Measurements from ENCODE around the gene SGCD. TPM values are rescaled to one million over a fixed set of nuclear protein-coding genes. Genes with fewer than 3 reads are reported as not detected.

Gene SGCD
- total and polyA plus RNA-seq, 2 experiments from 2014 or later: 0.77 to 1.3 TPM

- Histone ChIP-seq H3K9me3 (ENCODE audit: low read depth) (no peaks in the 10 kb centered on the region), H3K27me3 (no peaks in the 10 kb centered on the region), H3K27ac (no peak overlapping the region), H3K4me1 (ENCODE audit: low read depth) (peaks cover 6% of the 10 kb centered on the region), H3K4me3 (no peak overlapping the region), H3K36me3 (no peaks in the 10 kb centered on the region)
- DNase-seq (ENCODE audit: low read depth in 1 of 2, low spot score in 1 of 2): no peak
- TF ChIP-seq CTCF (IDR thresholded peaks at IDR 0.05; ENCODE audit: low read depth, low read length): no peak
Observed at GRCh38 chr5:156798201-156798600, 471.2 kb downstream of the SGCD start.

GRCh38 chr5:156799171-156799570 is 472.2 kb downstream of the SGCD start:
- no peak for TF ChIP-seq CTCF (IDR thresholded peaks at IDR 0.05; ENCODE audit: low read depth, low read length)
- no peak for DNase-seq (ENCODE audit: low read depth in 1 of 2, low spot score in 1 of 2)
- H3K4me3 ChIP-seq: no peak overlapping the region
- H3K27ac ChIP-seq: no peak overlapping the region
- H3K36me3 ChIP-seq: no peaks in the 10 kb centered on the region
- H3K27me3 ChIP-seq: no peaks in the 10 kb centered on the region
- no peaks in the 10 kb centered on the region for H3K9me3 ChIP-seq (ENCODE audit: low read depth)
- peaks cover 6% of the 10 kb centered on the region for H3K4me1 ChIP-seq (ENCODE audit: low read depth)

DNA sequence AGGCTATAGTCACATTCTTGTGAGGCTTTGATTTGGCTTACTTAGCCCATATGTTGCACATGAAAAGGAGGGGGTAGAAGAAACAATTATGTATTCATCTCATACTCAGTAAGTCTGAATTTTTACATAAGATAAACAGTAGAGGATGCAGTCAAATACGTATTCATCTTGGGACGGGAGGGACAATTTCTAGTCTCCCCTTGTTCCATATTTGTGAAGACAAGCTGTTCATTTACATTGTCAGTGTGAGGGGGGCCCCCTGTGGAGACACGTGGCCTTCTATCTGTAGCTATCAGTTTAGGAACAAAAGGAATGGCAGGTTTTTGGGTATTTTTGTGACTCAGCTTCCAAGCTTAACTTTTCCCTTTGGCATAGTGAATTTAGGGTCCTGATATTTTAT is 474.0 kb downstream of the SGCD start:
- Histone ChIP-seq H3K27ac (no peak overlapping the region), H3K27me3 (no peaks in the 10 kb centered on the region), H3K4me1 (ENCODE audit: low read depth) (no peaks in the 10 kb centered on the region), H3K36me3 (no peaks in the 10 kb centered on the region), H3K4me3 (no peak overlapping the region), H3K9me3 (ENCODE audit: low read depth) (no peaks in the 10 kb centered on the region)
- TF ChIP-seq CTCF (IDR thresholded peaks at IDR 0.05; ENCODE audit: low read depth, low read length): no peak
- DNase-seq (ENCODE audit: low read depth in 1 of 2, low spot score in 1 of 2): no peak

GRCh38 chr5:156802501-156802900 is 475.5 kb downstream of the SGCD start:
- no peak overlapping the region for H3K4me3 ChIP-seq
- H3K36me3 ChIP-seq: no peaks in the 10 kb centered on the region
- TF ChIP-seq CTCF (IDR thresholded peaks at IDR 0.05; ENCODE audit: low read depth, low read length): no peak
- H3K27ac ChIP-seq: no peak overlapping the region
- H3K27me3 ChIP-seq: no peaks in the 10 kb centered on the region
- H3K9me3 ChIP-seq (ENCODE audit: low read depth): no peaks in the 10 kb centered on the region
- no peak for DNase-seq (ENCODE audit: low read depth in 1 of 2, low spot score in 1 of 2)
- H3K4me1 ChIP-seq (ENCODE audit: low read depth): no peaks in the 10 kb centered on the region

DNA sequence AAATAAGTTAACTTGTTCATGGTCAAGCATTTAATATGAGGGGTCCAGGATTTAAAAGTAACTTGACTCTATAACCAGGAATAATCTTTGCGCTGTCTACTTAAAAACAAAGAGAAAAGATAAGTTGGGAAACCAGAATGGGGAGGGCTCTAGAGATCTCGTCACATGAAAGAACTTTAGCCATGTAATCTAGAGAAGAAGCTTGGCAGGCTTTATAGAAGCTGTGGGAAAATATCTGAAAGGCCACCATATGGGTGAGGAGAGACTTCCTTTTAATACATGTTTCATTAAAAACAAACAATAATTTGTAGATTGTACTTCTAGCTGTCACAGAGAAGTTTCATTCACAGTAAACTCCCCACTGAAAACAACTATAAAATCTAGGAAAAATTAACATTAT is 476.4 kb downstream of the SGCD start:
- H3K4me1 ChIP-seq (ENCODE audit: low read depth): no peaks in the 10 kb centered on the region
- no peaks in the 10 kb centered on the region for H3K27me3 ChIP-seq
- no peak for DNase-seq (ENCODE audit: low read depth in 1 of 2, low spot score in 1 of 2)
- H3K27ac ChIP-seq: no peak overlapping the region
- no peaks in the 10 kb centered on the region for H3K36me3 ChIP-seq
- TF ChIP-seq CTCF (IDR thresholded peaks at IDR 0.05; ENCODE audit: low read depth, low read length): no peak
- H3K9me3 ChIP-seq (ENCODE audit: low read depth): no peaks in the 10 kb centered on the region
- no peak overlapping the region for H3K4me3 ChIP-seq

GRCh38 chr5:156812959-156813358 is 486.0 kb downstream of the SGCD start:
- H3K36me3 ChIP-seq: no peaks in the 10 kb centered on the region
- TF ChIP-seq CTCF (IDR thresholded peaks at IDR 0.05; ENCODE audit: low read depth, low read length): no peak

More at GRCh38 chr5:156812959-156813358, 486.0 kb downstream of the SGCD start:
- no peaks in the 10 kb centered on the region for H3K4me1 ChIP-seq (ENCODE audit: low read depth)
- H3K9me3 ChIP-seq (ENCODE audit: low read depth): no peaks in the 10 kb centered on the region
- H3K27ac ChIP-seq: no peak overlapping the region
- no peak for DNase-seq (ENCODE audit: low read depth in 1 of 2, low spot score in 1 of 2)
- H3K27me3 ChIP-seq: no peaks in the 10 kb centered on the region
- no peak overlapping the region for H3K4me3 ChIP-seq
